HG03039 (cell line): Measurements from ENCODE around the gene BPGM.

Experiments used
- ATAC-seq: cut with Tn5 transposase; IDR thresholded peaks from one replicate; pipeline ENCODE4 v1.9.1; 2021; ENCODE audit warnings: mild to moderate bottlenecking, moderate library complexity; ENCODE audit not compliant: unreplicated experiment

Gene BPGM

DNA sequence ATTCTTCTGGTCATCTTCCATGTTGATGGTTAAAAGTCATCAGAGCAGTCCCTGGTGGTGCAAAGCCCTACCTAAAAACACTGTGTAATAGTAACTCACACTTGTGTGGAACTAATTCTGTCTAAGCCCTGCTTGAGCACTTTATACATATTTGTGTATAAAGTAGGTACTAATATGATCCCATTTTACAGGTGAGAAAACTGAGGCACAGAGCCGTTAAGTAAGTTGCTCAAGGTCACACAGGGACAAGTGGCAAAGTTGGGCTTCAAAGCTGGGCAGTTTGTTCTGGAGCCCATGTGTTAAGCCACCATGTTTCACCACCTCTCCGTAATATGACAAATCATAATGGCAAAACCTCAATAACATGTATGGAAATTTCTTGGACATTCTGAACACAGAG lies 48.1 kb downstream of the BPGM start:
- no peak for ATAC-seq

GRCh38 chr7:134695321-134695860 lies 48.7 kb downstream of the BPGM start:
- ATAC-seq: no peak

- no peak for ATAC-seq
These were observed 49.6 kb downstream of the BPGM start for GRCh38 chr7:134696261-134696660.

GRCh38 chr7:134697205-134697886 lies 50.7 kb downstream of the BPGM start:
- ATAC-seq: no peak

DNA sequence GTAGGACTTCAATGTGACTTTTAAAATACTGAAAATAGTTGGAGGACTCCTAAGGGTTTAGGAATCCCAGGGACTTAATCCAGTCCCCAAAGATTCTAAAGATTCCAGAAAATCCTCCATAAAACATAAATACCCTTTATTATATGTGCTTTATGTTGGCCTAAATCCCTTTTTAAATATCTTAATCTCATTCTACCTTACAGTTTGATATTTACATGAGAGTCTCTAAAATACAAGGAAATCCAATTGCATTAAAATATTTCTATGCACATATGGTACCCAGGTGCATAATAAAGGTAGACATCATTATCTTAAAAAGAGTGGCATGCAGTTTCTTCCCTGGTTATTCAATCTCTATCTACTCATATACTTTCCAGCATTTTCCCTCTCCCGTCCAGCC lies 51.8 kb downstream of the BPGM start:
- ATAC-seq: no peak

- ATAC-seq: no peak
These were observed 52.6 kb downstream of the BPGM start for GRCh38 chr7:134699021-134699818.

DNA sequence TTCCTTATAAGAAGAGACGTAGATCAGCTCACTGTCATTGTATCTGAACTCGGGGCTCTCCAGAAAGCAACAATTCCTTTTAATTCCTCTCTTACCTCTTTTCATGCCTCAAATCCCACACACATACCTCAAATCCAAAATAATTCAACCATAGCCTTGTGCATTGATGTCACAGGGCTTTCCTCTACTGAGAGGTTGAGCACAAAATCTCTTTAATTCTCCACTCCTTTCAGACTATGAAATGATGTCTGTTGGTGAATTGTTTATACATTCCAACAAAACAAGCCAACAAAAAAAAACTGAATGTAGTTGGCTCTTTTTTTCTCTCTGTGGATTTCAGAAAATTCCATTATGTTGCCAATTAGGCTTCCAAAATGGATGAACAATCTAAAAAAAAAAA lies 53.2 kb downstream of the BPGM start:
- ATAC-seq: no peak

DNA sequence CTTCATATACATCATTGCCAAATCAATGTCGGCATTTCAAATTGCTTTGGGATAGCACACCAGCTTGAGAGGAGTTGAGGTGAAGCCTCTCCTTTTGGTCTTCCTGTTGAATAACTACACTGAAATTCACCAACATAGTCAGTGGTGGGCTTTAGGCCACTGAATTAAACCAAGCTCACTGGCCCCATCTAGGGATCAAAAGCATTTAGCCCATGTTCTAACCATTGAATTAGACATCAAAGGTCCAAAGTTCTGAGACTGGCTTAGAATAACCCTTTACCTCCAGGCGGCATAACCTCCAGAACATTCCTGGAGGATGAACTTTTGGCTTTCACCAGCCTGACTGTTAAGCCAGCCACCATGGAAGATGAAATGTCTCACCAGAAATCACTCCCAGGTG lies 54.6 kb downstream of the BPGM start:
- no peak for ATAC-seq

DNA sequence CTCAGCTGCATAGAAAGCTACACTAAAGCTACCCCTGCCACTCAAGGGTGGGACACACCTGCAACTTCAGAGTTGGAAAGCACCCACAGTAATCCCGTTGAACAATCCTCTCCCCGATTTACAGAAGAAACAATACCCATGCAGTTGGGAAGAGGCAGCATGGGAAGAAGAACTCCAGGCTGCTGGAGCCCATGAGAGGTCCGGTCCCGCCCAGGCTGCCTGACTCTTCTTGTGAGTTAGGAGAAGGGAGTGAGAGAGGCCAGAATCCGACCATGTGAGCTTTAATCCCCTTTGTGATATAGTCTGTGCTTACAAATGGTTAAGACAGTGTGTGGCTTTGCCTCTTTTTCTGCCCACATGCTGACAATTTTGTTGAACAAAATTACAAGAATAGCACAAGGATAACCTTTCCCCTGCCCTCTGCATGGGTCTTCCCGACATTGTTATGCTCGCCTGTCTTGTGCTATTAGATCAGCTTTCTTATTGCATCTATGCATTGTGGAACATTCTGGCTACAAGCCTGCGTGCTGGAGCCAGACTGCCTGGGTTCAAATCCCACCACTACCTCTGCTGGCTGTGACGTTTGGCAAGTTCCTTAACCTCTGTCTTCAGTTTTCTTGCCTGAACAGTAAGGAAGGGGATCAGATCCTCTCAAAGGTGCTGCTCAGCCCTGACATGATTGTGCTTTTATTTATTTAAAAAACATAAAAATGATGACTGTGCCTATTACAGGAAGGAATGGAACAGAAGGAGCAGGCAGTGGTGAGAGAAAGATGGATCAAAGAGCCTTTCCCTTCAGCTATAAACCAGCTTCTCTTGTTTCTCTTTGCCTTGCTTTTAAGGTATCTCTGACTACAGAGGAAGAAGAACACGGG lies 56.0 kb downstream of the BPGM start:
- no peak for ATAC-seq

GRCh38 chr7:134703241-134703594 lies 56.6 kb downstream of the BPGM start:
- ATAC-seq: no peak

- ATAC-seq: no peak
These were observed 57.1 kb downstream of the BPGM start for GRCh38 chr7:134703782-134704181.

- ATAC-seq: no peak
These were observed 58.2 kb downstream of the BPGM start for GRCh38 chr7:134704827-134705226.

DNA sequence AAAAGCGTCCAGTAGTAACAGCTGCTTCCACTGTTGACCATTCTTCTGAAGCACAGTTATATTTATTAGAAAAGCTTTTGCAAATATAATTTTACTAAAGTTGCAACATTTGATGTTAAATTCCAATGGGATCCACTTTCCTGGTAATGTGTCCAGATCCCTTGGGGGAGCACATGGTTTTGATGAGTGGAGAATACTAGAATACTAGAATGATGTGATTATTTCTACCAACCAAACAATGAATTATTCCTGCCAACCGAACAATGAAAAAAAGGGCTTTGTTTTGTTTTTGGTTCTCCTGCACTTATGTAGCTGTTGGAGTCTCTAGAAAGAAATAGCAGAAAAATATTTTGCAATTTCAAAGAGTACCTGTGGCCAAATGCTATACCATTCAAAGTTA lies 59.1 kb downstream of the BPGM start:
- ATAC-seq: no peak

DNA sequence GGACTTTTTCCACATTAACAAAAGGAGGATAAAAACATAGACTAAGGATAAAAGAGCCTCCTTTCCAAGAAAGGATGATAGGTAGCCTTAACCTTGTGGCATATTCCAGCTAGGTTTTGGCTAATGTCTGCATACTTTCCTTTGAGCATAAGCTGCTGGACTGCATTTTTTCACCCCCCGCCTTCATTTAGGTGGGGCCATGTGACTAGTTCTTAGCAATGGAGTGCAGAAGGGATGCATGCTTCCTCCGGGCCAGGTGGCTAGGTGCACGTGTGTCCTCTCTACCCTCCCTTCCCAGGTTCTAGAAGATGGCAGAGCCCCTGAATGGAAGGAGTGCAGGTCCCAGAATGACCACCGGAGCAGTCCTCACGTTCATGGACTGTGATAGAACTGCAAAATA lies 59.8 kb downstream of the BPGM start:
- ATAC-seq: no peak

DNA sequence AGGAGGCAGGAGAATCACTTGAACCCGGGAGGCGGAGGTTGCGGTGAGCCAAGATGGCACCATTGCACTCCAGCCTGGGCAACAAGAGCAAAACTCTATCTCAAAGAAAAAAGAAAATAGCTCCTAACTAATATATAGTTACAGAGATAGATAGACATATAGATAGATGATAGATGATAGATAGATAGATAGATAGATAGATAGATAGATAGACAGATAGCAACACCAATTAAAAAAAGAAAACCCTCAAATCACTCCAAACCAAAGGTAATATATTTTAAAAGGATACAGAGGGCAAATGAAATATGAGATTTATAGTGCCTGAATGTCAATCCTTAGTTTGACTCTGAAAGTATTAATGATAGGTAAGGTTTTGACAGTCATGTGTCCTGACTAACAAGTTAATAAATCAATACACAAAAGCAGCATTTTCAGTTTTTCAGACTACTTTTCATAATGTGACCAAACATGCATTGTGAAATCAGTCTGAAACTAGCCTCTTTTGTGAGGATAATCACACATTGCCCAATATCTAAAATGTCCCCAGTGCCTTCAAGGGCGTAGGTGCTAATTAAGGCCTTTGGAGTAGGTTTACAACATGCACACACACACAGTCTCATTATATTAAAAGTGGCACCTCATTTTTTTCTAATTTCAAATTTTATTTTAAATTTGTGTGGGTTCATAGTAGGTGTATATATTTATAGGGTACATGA lies 61.2 kb downstream of the BPGM start:
- no peak for ATAC-seq

DNA sequence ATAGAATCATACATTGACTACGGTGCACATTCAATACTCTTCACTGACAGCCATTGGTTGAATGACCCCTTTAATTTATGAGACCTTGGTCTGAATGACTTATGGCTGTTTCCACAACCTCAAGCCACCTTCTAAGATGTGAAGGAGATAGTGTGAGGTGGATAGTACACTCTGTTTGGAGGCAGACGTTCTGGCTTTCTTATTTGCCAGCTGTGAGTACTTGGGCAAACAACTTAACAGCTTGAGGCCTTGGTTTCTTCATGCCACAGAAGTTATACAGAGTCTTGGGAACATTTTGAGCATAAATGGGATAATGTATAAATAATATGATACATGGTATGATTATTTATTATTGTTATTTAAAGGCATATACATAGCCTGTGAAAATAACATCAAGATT lies 62.0 kb downstream of the BPGM start:
- no peak for ATAC-seq

- ATAC-seq: no peak
These were observed 62.5 kb downstream of the BPGM start for GRCh38 chr7:134709197-134709596.

- ATAC-seq: no peak
These were observed 63.8 kb downstream of the BPGM start for GRCh38 chr7:134710511-134710853.

DNA sequence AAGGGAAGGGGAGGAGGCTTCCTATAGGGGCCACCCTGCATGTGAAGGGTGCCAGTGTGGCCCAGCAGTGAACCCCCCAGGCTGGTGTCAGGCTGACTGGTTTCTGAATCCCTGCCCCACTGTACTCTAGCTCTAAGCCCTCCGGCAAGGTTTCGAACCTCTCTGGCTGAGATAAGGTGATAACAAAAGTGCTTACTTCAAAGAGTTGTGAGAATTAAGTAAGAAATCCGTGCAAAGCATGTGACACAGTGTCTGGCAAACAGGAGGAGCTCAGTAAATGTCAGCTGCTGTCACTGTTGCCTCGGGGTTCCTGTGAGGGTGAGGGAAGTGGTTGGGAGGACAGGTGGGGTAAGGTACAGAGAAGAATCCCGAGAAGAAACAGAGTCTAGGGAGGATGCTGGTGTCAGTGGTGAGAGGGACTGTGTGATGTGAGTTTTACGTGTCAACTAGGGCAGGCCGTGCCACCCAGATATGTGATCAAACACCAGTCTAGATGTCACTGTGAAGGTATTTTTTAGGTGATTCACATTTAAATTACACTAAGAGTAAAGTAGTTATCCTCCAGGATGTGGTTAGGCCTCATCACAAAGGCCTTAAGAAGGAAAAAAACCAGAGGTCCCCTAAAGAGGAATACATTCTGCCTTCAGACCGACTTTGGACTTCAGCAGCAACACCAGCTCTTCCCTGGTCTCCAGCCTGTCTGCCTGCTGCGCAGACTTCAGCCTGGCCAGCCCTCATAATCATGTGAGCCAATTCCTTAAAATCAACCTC lies 64.4 kb downstream of the BPGM start:
- ATAC-seq: no peak

GRCh38 chr7:134712196-134712595 lies 65.5 kb downstream of the BPGM start:
- ATAC-seq: no peak
